ENCODE data around the gene CHSY3. TPM values are rescaled to one million over a fixed set of nuclear protein-coding genes. Genes with fewer than 3 reads are reported as not detected.

Gene CHSY3
- total RNA-seq, 2 experiments from 2014 or later = not detected

GRCh38 chr5:130052752-130053151 is 148.5 kb downstream of the CHSY3 start:
- intact Hi-C loops (cut with DNase I, micrococcal nuclease) = no loop called here
- H3K9me3 ChIP-seq (ENCODE audit: control insufficient read depth in 1 of 2, insufficient read depth in 1 of 2, low read length in 2 of 2) = no peaks in the 10 kb centered on the region
- ATAC-seq (ENCODE audit: poor library complexity) = no peak
- H3K4me3 Mint-ChIP-seq = no peak overlapping the region
- no peak overlapping the region for H3K4me3 ChIP-seq (ENCODE audit: low read length)
- H3K27ac ChIP-seq (ENCODE audit: low read depth in 1 of 2, low read length in 2 of 2) = no peak overlapping the region
- H3K27ac Mint-ChIP-seq = no peak overlapping the region
- ChIA-PET POLR2A (no interaction called here), CTCF (no interaction called here)
- TF ChIP-seq, protein P1, sequence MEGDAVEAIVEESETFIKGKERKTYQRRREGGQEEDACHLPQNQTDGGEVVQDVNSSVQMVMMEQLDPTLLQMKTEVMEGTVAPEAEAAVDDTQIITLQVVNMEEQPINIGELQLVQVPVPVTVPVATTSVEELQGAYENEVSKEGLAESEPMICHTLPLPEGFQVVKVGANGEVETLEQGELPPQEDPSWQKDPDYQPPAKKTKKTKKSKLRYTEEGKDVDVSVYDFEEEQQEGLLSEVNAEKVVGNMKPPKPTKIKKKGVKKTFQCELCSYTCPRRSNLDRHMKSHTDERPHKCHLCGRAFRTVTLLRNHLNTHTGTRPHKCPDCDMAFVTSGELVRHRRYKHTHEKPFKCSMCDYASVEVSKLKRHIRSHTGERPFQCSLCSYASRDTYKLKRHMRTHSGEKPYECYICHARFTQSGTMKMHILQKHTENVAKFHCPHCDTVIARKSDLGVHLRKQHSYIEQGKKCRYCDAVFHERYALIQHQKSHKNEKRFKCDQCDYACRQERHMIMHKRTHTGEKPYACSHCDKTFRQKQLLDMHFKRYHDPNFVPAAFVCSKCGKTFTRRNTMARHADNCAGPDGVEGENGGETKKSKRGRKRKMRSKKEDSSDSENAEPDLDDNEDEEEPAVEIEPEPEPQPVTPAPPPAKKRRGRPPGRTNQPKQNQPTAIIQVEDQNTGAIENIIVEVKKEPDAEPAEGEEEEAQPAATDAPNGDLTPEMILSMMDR (IDR thresholded peaks at IDR 0.05) = no peak
- no peaks in the 10 kb centered on the region for H3K4me1 Mint-ChIP-seq (ENCODE audit: low read depth)
- H3K27me3 Mint-ChIP-seq = peaks cover 17% of the 10 kb centered on the region
- no peaks in the 10 kb centered on the region for H3K27me3 ChIP-seq (ENCODE audit: control insufficient read depth in 1 of 2, insufficient read depth in 2 of 2, low read length in 2 of 2)
- H3K9me3 Mint-ChIP-seq = no peaks in the 10 kb centered on the region
- H3K36me3 Mint-ChIP-seq (ENCODE audit: low read depth) = no peaks in the 10 kb centered on the region
- no peak for DNase-seq
- H3K4me1 ChIP-seq (ENCODE audit: insufficient read depth, low read length) = no peaks in the 10 kb centered on the region
- no peaks in the 10 kb centered on the region for H3K36me3 ChIP-seq (ENCODE audit: insufficient read depth, low read length)

DNA sequence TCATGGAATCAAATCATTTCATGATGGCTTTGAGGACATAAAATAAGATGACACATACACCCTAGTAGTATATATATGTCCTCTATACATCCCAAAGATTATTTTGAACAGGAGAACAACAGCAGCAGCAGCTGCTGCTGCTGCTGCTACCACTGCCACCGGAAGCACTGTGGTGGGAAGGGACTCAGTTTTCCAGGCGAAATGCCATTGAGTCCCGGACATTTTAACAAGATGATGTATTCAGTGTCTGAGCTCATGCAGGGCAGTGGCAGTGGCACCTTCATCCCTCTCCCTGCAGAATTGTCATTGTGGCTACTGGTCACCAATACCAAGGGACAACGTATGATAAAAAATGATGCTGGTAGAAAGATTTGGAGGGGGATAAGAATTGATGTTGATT is 151.3 kb downstream of the CHSY3 start:
- CTCF ChIA-PET = no interaction called here
- no peak for ATAC-seq (ENCODE audit: poor library complexity)
- H3K9me3 ChIP-seq (ENCODE audit: control insufficient read depth in 1 of 2, insufficient read depth in 1 of 2, low read length in 2 of 2) = no peaks in the 10 kb centered on the region

GRCh38 chr5:130061746-130062145 is 157.5 kb downstream of the CHSY3 start:
- no peak overlapping the region for H3K27ac Mint-ChIP-seq
- no peak overlapping the region for H3K27ac ChIP-seq (ENCODE audit: low read depth in 1 of 2, low read length in 2 of 2)
- H3K27me3 Mint-ChIP-seq = peaks cover 31% of the 10 kb centered on the region
- no peaks in the 10 kb centered on the region for H3K27me3 ChIP-seq (ENCODE audit: control insufficient read depth in 1 of 2, insufficient read depth in 2 of 2, low read length in 2 of 2)
- H3K4me3 Mint-ChIP-seq = no peak overlapping the region
- POLR2A ChIA-PET = no interaction called here
- DNase-seq = no peak
- CTCF ChIA-PET = no interaction called here
- H3K4me1 ChIP-seq (ENCODE audit: insufficient read depth, low read length) = no peaks in the 10 kb centered on the region
- TF ChIP-seq, protein P1 (IDR thresholded peaks at IDR 0.05) = no peak
- H3K9me3 ChIP-seq (ENCODE audit: control insufficient read depth in 1 of 2, insufficient read depth in 1 of 2, low read length in 2 of 2) = no peaks in the 10 kb centered on the region
- H3K4me3 ChIP-seq (ENCODE audit: low read length) = no peak overlapping the region
- intact Hi-C loops (cut with DNase I, micrococcal nuclease) = no loop called here
- no peaks in the 10 kb centered on the region for H3K4me1 Mint-ChIP-seq (ENCODE audit: low read depth)
- H3K9me3 Mint-ChIP-seq = no peaks in the 10 kb centered on the region
- ATAC-seq (ENCODE audit: poor library complexity) = no peak
- H3K36me3 Mint-ChIP-seq (ENCODE audit: low read depth) = no peaks in the 10 kb centered on the region
- H3K36me3 ChIP-seq (ENCODE audit: insufficient read depth, low read length) = no peaks in the 10 kb centered on the region

More for the DNA sequence above, 151.3 kb downstream of the CHSY3 start:
- no peaks in the 10 kb centered on the region for H3K27me3 ChIP-seq (ENCODE audit: control insufficient read depth in 1 of 2, insufficient read depth in 2 of 2, low read length in 2 of 2)
- intact Hi-C loops (cut with DNase I, micrococcal nuclease) = no loop called here
- H3K27ac Mint-ChIP-seq = no peak overlapping the region
- no peak overlapping the region for H3K4me3 Mint-ChIP-seq
- H3K4me3 ChIP-seq (ENCODE audit: low read length) = no peak overlapping the region
- POLR2A ChIA-PET = no interaction called here
- H3K4me1 ChIP-seq (ENCODE audit: insufficient read depth, low read length) = no peaks in the 10 kb centered on the region
- H3K36me3 ChIP-seq (ENCODE audit: insufficient read depth, low read length) = no peaks in the 10 kb centered on the region
- no peaks in the 10 kb centered on the region for H3K36me3 Mint-ChIP-seq (ENCODE audit: low read depth)
- H3K27me3 Mint-ChIP-seq = peaks cover 30% of the 10 kb centered on the region
- H3K4me1 Mint-ChIP-seq (ENCODE audit: low read depth) = no peaks in the 10 kb centered on the region
- H3K9me3 Mint-ChIP-seq = no peaks in the 10 kb centered on the region
- TF ChIP-seq, protein P1 (IDR thresholded peaks at IDR 0.05) = no peak
- DNase-seq = no peak
- H3K27ac ChIP-seq (ENCODE audit: low read depth in 1 of 2, low read length in 2 of 2) = no peak overlapping the region
